ENCODE measurements around the gene LRGUK.

LRGUK gene

DNA sequence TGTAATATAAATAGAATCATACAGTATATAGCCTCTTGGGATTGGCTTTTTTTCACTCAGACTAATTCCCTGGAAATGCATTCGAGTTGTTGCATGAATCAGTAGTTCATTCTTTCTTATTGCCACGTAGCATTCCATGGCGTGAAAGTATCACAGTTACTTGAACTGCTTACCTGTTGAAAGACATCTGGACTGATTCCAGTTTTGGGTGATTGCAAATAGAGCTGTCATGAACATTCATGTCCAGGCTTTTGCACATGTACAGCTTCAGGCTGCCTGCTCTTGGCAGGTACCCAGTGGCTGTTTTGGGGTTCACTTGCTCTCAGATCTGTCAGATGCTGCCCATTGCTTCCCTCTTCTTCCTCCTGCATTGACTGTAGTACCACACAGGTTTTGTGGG is 54.9 kb downstream of the LRGUK start:
- no peak for DNase-seq (ENCODE audit: extremely low spot score, insufficient read length, low read depth)
- FAIRE-seq, result no peak

DNA sequence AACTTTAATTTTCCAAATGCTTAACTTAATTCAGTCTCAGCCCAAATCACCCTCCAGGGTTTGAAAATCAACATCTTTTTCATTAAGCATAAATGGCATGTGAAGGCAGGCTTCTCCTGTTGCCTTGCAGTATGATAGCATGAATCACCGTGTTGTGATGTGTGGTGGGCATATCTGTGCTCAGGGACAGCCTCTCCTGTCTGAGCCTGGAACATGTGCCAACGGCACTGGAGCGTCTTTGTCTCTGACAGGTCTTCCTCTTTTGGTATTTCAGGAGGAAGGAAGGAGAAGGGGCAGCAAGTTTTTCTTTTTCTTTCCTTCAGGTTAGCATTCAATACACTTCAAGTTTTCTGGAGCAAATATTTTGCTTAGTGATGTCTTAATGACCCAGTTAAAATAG is 57.6 kb downstream of the LRGUK start:
- no peak for FAIRE-seq

DNA sequence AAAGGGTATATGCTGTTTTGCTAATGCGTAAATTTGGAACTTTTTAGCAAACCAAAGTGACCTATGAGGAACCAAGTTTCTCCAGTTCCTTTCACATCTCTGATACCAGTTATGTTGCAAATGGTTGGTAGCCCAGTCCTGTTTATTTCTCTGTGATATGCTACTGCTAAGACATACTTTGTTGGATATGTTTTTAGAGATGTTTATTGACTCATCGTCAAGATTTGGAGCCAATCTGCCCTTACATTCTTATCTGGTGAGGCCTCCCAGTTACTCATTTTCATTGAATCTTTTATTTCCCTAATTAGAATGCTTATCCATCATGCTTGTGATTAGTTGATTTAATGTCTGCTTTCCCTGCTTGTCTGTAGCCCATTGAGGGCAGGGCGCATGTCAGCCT is 58.9 kb downstream of the LRGUK start:
- DNase-seq (ENCODE audit: extremely low spot score, insufficient read length, low read depth), result no peak
- FAIRE-seq, result no peak

More for the DNA sequence above, 57.6 kb downstream of the LRGUK start:
- DNase-seq (ENCODE audit: extremely low spot score, insufficient read length, low read depth), result no peak

- no peak for FAIRE-seq
- DNase-seq (ENCODE audit: extremely low spot score, insufficient read length, low read depth), result no peak
Observed at GRCh38 chr7:134186801-134187200, 59.7 kb downstream of the LRGUK start.

DNA sequence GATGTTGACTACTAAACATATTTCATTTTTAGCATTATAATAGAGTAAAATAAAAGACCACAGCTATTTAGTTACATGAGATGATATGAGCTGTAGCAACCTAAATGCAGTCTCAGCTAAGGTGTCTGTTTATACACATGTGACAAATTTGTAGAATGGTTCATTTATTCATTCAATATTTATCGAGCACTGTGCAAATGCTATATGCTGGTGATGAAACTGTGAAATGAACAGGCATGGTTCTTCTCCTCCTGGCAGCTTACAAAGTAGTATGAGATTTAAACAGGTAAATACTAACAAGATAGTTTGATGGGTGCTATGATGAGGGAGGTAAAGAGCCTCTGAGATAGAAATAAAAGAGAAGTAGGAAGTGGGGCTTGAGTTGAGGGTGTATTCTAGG is 60.8 kb downstream of the LRGUK start:
- FAIRE-seq, result no peak
- no peak for DNase-seq (ENCODE audit: extremely low spot score, insufficient read length, low read depth)

DNA sequence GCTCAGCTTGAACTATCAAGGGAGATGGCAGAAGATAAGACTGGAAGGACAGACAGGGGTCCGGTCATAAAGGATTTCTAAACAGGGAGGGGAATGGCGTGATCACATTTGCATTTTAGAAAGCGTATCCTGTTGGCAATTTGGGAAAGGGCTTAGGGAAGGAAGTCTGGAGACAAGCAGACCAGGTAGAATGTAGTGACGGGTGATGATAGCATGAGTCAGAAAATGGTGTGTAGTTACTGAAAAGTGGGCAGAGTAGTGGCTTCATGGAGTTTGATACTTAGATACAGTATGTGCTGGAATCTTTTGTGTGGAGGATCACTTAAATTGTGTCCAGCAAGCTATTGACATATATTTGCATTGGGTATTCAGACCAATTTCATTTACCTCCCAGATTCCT is 61.2 kb downstream of the LRGUK start:
- no peak for DNase-seq (ENCODE audit: extremely low spot score, insufficient read length, low read depth)
- no peak for FAIRE-seq

- FAIRE-seq, result no peak
- DNase-seq (ENCODE audit: extremely low spot score, insufficient read length, low read depth), result no peak
Observed at GRCh38 chr7:134189559-134189958, 62.4 kb downstream of the LRGUK start.

DNA sequence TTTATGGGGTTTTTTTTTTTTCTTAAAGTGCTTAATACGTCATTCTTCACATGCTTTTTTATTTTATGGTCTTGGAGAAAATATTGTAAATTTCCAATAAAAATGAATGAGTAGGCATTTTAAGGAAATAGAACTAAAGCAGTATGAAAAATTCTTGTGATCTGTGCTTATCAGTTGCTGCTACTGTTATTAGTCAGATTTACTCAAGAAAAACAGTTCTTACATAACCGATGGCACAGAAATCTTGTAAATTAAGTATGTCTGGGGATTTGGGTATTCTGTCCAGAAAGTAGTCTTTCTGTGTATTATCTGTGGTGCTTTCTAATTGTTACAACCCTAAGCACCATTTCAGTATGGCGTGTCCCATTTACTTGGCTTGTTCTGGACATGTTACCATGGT is 64.7 kb downstream of the LRGUK start:
- FAIRE-seq (no peak), DNase-seq (ENCODE audit: extremely low spot score, insufficient read length, low read depth) (no peak)

DNA sequence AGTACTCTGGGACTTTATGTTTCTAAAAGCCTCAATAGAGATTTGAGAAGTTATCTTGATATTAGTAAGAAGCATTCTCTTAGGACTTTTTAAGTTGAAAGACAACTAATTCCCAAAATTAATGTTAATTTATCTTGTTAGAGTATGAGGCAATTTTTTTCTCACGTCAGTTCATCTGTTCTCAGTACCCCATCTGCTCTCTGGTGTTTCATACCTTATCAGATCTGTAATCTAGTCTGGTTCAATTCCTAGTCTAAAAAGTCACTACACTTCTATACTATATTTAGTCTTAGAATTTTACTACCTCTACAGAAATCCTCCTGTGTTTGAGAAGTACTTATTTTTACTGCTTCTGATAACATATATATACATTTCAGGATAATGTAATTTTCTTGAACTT is 66.1 kb downstream of the LRGUK start:
- FAIRE-seq (no peak), DNase-seq (ENCODE audit: extremely low spot score, insufficient read length, low read depth) (no peak)

DNA sequence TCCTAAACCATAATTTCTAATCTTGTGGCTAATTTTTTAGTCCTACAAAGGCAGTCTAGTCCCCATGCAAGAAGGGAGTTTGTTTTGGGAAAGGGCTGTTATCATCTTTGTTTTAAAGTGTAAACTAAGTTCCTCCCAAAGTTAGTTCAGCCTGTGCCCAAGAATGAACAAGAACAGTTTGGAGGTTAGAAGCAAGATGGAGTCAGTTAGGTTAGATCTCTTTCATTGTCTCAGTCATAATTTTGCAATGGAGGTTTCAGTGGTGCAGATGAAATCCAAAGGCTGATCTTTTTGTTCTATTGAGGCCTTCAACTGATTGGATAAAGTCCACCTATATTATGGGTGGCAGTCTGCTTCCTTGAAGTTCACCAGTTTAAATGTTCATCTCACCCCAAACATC is 68.1 kb downstream of the LRGUK start:
- no peak for FAIRE-seq
- DNase-seq (ENCODE audit: extremely low spot score, insufficient read length, low read depth), result no peak

GRCh38 chr7:134196439-134196838 is 69.3 kb downstream of the LRGUK start:
- DNase-seq (ENCODE audit: extremely low spot score, insufficient read length, low read depth), result no peak
- FAIRE-seq, result no peak

- FAIRE-seq, result no peak
- no peak for DNase-seq (ENCODE audit: extremely low spot score, insufficient read length, low read depth)
Observed at GRCh38 chr7:134197345-134197744, 70.2 kb downstream of the LRGUK start.

GRCh38 chr7:134200970-134201369 is 73.8 kb downstream of the LRGUK start:
- no peak for DNase-seq (ENCODE audit: extremely low spot score, insufficient read length, low read depth)

DNA sequence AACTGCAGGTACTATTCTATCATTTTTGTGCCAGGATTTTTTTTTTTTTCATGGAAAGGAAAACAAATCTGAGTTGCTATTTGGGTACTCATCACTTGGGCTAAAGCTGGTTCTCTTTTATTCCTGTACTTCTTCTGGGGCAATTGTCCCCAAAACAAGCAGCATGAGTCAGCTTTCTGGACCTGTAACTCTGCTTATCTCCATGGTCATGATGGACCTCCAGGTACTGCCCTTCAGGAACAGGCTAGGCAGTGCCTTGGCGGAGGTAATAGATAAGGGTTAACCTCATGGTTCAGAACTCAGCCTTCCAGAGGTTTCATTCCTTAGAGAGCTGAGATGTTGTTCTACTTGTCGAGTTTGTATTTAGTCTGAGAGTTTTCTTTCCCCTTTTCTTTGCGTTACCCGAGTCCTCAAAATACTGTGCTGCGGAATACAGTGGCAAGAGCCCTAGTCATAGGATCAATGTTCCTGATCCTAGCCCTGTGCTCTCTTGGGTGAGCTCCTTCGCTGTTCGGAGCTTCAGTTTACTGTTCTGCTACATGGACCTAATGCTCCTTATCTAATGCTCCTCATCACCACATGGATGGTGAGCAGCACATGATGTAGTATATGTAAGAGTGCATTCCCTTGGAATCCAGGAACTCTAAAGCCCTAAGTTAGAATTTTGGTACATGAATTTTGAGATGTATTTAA is 74.6 kb downstream of the LRGUK start:
- no peak for FAIRE-seq
- no peak for DNase-seq (ENCODE audit: extremely low spot score, insufficient read length, low read depth)

More at GRCh38 chr7:134200970-134201369, 73.8 kb downstream of the LRGUK start:
- FAIRE-seq, result no peak

DNA sequence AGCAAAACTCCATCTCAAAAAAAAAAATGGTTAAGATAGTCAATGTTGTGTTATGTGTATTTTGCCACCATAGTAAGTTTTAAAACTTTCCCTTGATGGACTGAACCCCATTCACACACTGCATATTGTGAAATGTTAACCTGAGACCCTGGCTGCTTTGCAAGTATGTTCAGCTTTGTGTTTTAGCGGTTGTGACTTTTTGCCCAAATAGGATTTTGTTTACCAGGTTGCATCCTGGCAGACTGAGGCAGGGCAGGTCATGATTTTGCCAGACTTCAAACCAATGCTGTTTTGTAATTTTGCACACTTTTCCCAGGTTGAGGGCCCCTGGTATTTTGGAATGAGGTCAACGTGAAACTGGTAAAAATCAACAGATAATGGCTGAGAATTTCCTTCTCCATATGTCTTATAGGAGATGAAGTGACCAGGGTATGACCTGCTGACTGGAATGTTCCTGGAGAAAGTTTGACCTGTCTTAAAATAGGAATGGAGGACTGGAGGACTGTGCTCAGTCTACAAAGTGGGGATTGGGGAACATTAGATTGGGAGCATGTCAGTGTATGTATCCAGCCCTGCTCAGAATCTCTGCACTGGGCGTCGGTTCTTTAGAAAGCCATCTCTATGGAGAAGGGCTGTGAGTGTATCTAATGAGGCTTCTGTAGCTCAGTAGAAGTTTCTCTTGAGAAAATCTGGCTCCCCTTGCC is 76.2 kb downstream of the LRGUK start:
- FAIRE-seq (no peak), DNase-seq (ENCODE audit: extremely low spot score, insufficient read length, low read depth) (no peak)

- FAIRE-seq (no peak), DNase-seq (ENCODE audit: extremely low spot score, insufficient read length, low read depth) (no peak)
Observed at GRCh38 chr7:134209322-134210015, 82.3 kb downstream of the LRGUK start.

- DNase-seq (ENCODE audit: extremely low spot score, insufficient read length, low read depth) (no peak), FAIRE-seq (no peak)
Observed at GRCh38 chr7:134210227-134210626, 83.1 kb downstream of the LRGUK start.

GRCh38 chr7:134210976-134211663 is 84.0 kb downstream of the LRGUK start:
- DNase-seq (ENCODE audit: extremely low spot score, insufficient read length, low read depth), result no peak
- FAIRE-seq, result no peak

- no peak for FAIRE-seq
- DNase-seq (ENCODE audit: extremely low spot score, insufficient read length, low read depth), result no peak
Observed at GRCh38 chr7:134211817-134212216, 84.7 kb downstream of the LRGUK start.
